B cell (primary cell): ENCODE results near the gene USP44.

Experiments used
- EZH2 ChIP-seq: IDR thresholded peaks from 2 replicates; pipeline ENCODE4 v1.6.1; 2012; ENCODE audit warnings: borderline replicate concordance, low read depth, mild to moderate bottlenecking, moderate library complexity, low read length; ENCODE audit not compliant: insufficient read depth, poor library complexity, severe bottlenecking
- TF ChIP-seq, protein P1 (sequence below): fragments of 200-600 bp; IDR thresholded peaks from one replicate; pipeline ENCODE4 v1.8.0; 2022; ENCODE audit warnings: antibody characterized with exemption, mild to moderate bottlenecking

DNA sequence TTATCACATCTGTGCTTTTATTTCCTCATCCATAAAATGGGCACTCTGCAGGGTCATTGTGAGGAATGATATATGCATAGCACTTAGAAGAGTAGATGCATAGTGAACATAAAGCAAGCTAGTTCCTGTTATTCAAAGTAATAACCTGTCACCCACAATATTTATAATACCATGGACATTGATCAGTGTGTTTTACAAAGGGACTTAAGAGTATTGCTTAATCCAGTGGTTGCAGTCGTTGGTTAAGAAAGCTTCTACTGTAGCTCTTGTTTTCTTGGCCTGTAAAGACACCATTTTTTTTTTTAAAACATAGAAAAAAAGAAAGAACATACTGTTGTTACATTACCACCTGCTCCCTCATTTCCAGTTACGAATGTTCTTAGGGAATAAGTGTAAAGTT, 64.3 kb downstream of the USP44 start:
- TF ChIP-seq, protein P1, sequence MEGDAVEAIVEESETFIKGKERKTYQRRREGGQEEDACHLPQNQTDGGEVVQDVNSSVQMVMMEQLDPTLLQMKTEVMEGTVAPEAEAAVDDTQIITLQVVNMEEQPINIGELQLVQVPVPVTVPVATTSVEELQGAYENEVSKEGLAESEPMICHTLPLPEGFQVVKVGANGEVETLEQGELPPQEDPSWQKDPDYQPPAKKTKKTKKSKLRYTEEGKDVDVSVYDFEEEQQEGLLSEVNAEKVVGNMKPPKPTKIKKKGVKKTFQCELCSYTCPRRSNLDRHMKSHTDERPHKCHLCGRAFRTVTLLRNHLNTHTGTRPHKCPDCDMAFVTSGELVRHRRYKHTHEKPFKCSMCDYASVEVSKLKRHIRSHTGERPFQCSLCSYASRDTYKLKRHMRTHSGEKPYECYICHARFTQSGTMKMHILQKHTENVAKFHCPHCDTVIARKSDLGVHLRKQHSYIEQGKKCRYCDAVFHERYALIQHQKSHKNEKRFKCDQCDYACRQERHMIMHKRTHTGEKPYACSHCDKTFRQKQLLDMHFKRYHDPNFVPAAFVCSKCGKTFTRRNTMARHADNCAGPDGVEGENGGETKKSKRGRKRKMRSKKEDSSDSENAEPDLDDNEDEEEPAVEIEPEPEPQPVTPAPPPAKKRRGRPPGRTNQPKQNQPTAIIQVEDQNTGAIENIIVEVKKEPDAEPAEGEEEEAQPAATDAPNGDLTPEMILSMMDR = no peak
- no peak for TF ChIP-seq EZH2
